Mesothelial cell of epicardium (in vitro differentiated cells): ENCODE measurements around the gene PRKRIP1. TPM values are rescaled to one million over a fixed set of nuclear protein-coding genes. Genes with fewer than 3 reads are reported as not detected.

Experiments used
- DNase-seq, 2 experiments: peaks; one replicate each; pipeline ENCODE4 v3.0.0; 2021; ENCODE audit warnings: low spot score in 2 of 2; ENCODE audit not compliant: unreplicated experiment in 2 of 2
- H3K27ac Mint-ChIP-seq: 2 replicates; pipeline ENCODE4 v1.8.0; 2021; ENCODE audit warnings: mixed read lengths
- H3K27me3 Mint-ChIP-seq: 2 replicates; pipeline ENCODE4 v1.8.0; 2021; ENCODE audit warnings: low read depth, mixed read lengths
- H3K36me3 Mint-ChIP-seq: 2 replicates; pipeline ENCODE4 v1.8.0; 2021; ENCODE audit warnings: mixed read lengths
- H3K4me1 Mint-ChIP-seq: 2 replicates; pipeline ENCODE4 v1.8.0; 2021; ENCODE audit warnings: mixed read lengths
- H3K4me3 Mint-ChIP-seq: 2 replicates; pipeline ENCODE4 v1.8.0; 2021; ENCODE audit warnings: mild to moderate bottlenecking, moderate library complexity, mixed read lengths
- H3K9me3 Mint-ChIP-seq: 2 replicates; pipeline ENCODE4 v1.8.0; 2021; ENCODE audit warnings: mixed read lengths
- total RNA-seq: library from RNA; stranded (reverse); gene quantifications from 3 replicates; pipeline ENCODE4 v1.2.1, GENCODE V29; 2021
- TF ChIP-seq, protein P1 (sequence below): fragments of 200-600 bp; sonication (generic); IDR thresholded peaks from one replicate; pipeline ENCODE4 v1.5.0; 2021; ENCODE audit warnings: antibody characterized with exemption; ENCODE audit not compliant: unreplicated experiment

Gene PRKRIP1
- total RNA-seq, 1 donor from 2014 or later = 50.3 TPM

DNA sequence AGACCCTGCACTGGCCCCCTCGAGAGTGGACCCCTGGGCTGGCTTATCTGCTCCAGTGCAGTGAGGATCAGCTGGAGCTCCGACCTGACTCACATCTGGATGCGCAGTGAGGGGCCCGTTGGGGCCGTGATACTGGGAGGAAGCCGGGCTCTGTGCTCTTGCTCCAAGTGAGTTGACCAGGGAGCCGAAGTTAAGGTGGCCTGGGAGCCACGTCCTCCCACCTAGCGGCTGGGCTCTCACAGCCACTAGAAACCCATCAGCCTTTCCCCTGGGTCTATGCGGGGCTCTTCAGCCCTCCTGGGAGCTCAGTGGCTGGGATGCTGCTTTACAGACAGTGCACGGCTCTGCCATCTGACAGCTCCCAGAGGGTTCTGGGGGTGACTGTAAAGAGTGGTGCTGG is 59.4 kb downstream of the PRKRIP1 start:
- DNase-seq = no peak
- H3K27me3 Mint-ChIP-seq = no peaks in the 10 kb centered on the region
- H3K9me3 Mint-ChIP-seq = no peaks in the 10 kb centered on the region
- H3K27ac Mint-ChIP-seq = no peak overlapping the region
- TF ChIP-seq, protein P1, sequence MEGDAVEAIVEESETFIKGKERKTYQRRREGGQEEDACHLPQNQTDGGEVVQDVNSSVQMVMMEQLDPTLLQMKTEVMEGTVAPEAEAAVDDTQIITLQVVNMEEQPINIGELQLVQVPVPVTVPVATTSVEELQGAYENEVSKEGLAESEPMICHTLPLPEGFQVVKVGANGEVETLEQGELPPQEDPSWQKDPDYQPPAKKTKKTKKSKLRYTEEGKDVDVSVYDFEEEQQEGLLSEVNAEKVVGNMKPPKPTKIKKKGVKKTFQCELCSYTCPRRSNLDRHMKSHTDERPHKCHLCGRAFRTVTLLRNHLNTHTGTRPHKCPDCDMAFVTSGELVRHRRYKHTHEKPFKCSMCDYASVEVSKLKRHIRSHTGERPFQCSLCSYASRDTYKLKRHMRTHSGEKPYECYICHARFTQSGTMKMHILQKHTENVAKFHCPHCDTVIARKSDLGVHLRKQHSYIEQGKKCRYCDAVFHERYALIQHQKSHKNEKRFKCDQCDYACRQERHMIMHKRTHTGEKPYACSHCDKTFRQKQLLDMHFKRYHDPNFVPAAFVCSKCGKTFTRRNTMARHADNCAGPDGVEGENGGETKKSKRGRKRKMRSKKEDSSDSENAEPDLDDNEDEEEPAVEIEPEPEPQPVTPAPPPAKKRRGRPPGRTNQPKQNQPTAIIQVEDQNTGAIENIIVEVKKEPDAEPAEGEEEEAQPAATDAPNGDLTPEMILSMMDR = no peak
- no peak overlapping the region for H3K4me3 Mint-ChIP-seq
- no peaks in the 10 kb centered on the region for H3K4me1 Mint-ChIP-seq
- peaks cover 6% of the 10 kb centered on the region for H3K36me3 Mint-ChIP-seq

- no peak overlapping the region for H3K27ac Mint-ChIP-seq
These were observed 60.2 kb downstream of the PRKRIP1 start for GRCh38 chr7:102456327-102456726.

DNA sequence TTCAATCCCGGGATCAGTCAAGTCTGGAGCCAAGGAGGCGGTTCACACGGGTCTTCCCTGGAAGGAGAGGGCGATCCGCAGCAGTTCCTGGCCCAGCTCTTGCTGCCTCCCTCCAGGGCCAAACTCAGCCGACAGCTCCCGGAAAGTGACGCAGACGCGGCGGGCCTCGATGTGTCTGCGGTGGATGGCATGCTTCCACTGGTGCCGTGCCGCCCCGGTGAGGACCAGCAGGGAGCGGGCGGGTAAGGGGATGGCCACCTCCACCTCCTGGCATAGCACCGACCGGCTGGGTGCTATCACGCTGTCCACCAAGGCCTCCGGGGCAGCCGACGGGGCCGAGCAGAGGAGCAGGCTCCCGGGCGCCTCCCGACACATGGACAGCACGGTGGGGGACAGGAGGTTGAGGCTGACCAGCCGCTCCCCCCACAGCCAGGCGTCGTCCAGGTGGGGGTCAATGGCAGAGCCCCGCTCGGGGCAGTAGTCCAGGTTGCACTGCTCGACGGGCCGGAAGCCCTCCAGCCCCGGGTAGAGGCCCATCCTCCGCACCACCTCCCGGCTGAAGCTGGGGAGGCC is 61.3 kb downstream of the PRKRIP1 start:
- Mint-ChIP-seq H3K27ac (no peak overlapping the region), H3K4me3 (no peak overlapping the region), H3K9me3 (no peaks in the 10 kb centered on the region), H3K4me1 (no peaks in the 10 kb centered on the region), H3K27me3 (no peaks in the 10 kb centered on the region), H3K36me3 (peaks cover 6% of the 10 kb centered on the region)
- no peak for DNase-seq
- TF ChIP-seq, protein P1 = no peak

More at GRCh38 chr7:102456327-102456726, 60.2 kb downstream of the PRKRIP1 start:
- Mint-ChIP-seq H3K27me3 (no peaks in the 10 kb centered on the region), H3K4me1 (no peaks in the 10 kb centered on the region), H3K36me3 (peaks cover 6% of the 10 kb centered on the region), H3K9me3 (no peaks in the 10 kb centered on the region), H3K4me3 (no peak overlapping the region)
- DNase-seq = no peak
- TF ChIP-seq, protein P1 = no peak

DNA sequence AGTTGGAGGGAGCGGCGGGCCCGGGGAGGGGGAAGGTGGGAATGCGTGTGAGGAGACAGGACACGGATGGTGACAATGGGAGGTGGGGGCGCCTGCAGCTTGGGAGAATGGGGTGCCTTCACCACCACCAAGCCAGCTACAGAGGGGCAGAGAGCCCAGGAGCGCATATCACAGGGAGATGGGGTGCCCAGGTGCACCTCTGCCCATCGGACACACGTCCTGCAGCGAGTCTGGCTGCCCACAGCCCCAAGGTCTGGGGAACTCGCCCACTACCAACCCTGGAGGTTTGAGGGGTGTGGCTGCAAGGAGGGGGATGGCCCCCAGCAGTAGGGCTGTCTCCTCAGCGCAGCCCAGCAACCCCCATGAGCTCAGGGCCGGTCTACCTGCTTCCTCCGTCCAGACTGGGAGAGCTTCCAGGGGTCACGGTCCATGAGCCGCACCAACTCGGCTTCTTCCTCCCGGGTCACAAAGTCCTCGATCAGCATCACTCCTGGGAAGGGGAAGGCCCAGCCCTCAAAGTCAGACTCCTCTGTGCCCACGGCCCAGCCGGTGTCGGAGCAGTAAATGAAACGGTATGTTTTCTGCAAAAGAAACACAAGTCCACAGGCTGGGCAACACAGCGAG is 63.2 kb downstream of the PRKRIP1 start:
- no peak for DNase-seq
- TF ChIP-seq, protein P1 = no peak
- Mint-ChIP-seq H3K4me3 (no peak overlapping the region), H3K36me3 (peaks cover 6% of the 10 kb centered on the region), H3K27ac (no peak overlapping the region), H3K4me1 (peaks cover 8% of the 10 kb centered on the region), H3K27me3 (no peaks in the 10 kb centered on the region), H3K9me3 (no peaks in the 10 kb centered on the region)

DNA sequence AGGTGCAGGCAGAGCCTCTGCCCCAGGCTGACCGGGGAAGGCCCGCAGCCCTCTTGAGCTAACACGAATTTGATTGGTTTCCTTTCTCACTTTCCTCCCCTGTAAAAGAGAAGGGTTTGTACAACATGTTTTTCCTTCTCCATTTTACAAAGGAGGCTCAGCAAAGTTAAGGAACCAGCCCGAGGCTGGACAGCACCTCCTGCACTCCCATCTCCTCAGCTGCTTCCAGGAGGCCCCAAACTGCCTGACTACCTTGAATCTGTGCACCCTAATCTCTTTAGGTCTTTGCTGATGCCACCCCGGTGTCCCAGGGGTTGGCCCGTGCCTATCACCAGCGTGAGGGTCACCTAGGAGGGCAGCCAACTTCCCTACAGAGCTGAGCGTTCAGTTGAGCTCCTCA is 64.3 kb downstream of the PRKRIP1 start:
- Mint-ChIP-seq H3K4me1 (peaks cover 12% of the 10 kb centered on the region), H3K27ac (no peak overlapping the region), H3K4me3 (no peak overlapping the region)

More for the DNA sequence above, 64.3 kb downstream of the PRKRIP1 start:
- no peak for DNase-seq
- Mint-ChIP-seq H3K27me3 (no peaks in the 10 kb centered on the region), H3K9me3 (no peaks in the 10 kb centered on the region), H3K36me3 (peaks cover 4% of the 10 kb centered on the region)
- TF ChIP-seq, protein P1 = no peak
